OCI-LY1 (cell line): ENCODE data around the gene AMOTL1.

ENCODE experiments used
- H2AFZ ChIP-seq: fragments of 200-600 bp; sonication (generic), shearing (Covaris generic); 2 replicates; pipeline ENCODE4 v1.6.0; 2014; ENCODE audit warnings: antibody characterized with exemption, mild to moderate bottlenecking, low read length
- H3F3A ChIP-seq: fragments of 200-600 bp; sonication (generic), shearing (Covaris generic); 2 replicates; pipeline ENCODE4 v1.6.0; 2014; ENCODE audit warnings: mild to moderate bottlenecking, antibody characterized with exemption, low read length, moderate library complexity; ENCODE audit not compliant: insufficient read depth
- H3K27ac ChIP-seq: fragments of 200-600 bp; sonication (generic); 2 replicates; pipeline ENCODE4 v1.5.1; 2014; ENCODE audit warnings: low read length, mixed run types, mild to moderate bottlenecking, low read depth; ENCODE audit not compliant: poor library complexity, severe bottlenecking
- H3K27me3 ChIP-seq: fragments of 200-600 bp; sonication (generic); 2 replicates; pipeline ENCODE4 v1.6.0; 2014; ENCODE audit warnings: antibody characterized with exemption, mild to moderate bottlenecking, low read length, moderate library complexity; ENCODE audit not compliant: insufficient read depth
- H3K36me3 ChIP-seq: fragments of 200-600 bp; sonication (generic); 2 replicates; pipeline ENCODE4 v1.6.1; 2014; ENCODE audit warnings: mild to moderate bottlenecking, antibody characterized with exemption, low read length, moderate library complexity, mixed read lengths; ENCODE audit not compliant: insufficient read depth
- H3K4me1 ChIP-seq: fragments of 200-600 bp; sonication (generic); 2 replicates; pipeline ENCODE4 v1.5.1; 2014; ENCODE audit warnings: mild to moderate bottlenecking, low read length, moderate library complexity; ENCODE audit not compliant: insufficient read depth, severe bottlenecking
- H3K4me2 ChIP-seq: fragments of 200-600 bp; sonication (generic), shearing (Covaris generic); 2 replicates; pipeline ENCODE4 v1.6.1; 2014; ENCODE audit warnings: low read length
- H3K4me3 ChIP-seq: fragments of 200-600 bp; sonication (generic); 2 replicates; pipeline ENCODE4 v1.5.1; 2014; ENCODE audit warnings: low read length, low read depth, mild to moderate bottlenecking, mixed read lengths; ENCODE audit not compliant: poor library complexity, severe bottlenecking
- H3K79me2 ChIP-seq: fragments of 200-600 bp; shearing (Covaris generic); 2 replicates; pipeline ENCODE4 v1.6.1; 2016; ENCODE audit warnings: mixed run types, low read length, mixed read lengths; ENCODE audit not compliant: insufficient read depth
- H3K9ac ChIP-seq: fragments of 200-600 bp; sonication (generic), shearing (Covaris generic); 2 replicates; pipeline ENCODE4 v1.6.1; 2014; ENCODE audit warnings: mild to moderate bottlenecking, low read length, mixed read lengths
- H3K9me2 ChIP-seq: fragments of 200-600 bp; sonication (generic), shearing (Covaris generic); 2 replicates; pipeline ENCODE4 v1.6.1; 2014; ENCODE audit warnings: low read depth, mild to moderate bottlenecking, low read length, mixed read lengths
- H3K9me3 ChIP-seq: fragments of 200-600 bp; shearing (Covaris generic); 2 replicates; pipeline ENCODE4 v1.6.1; 2014; ENCODE audit warnings: low read length, mixed read lengths
- H4K20me1 ChIP-seq: fragments of 200-600 bp; sonication (generic), shearing (Covaris generic); 2 replicates; pipeline ENCODE4 v1.6.0; 2016; ENCODE audit warnings: mild to moderate bottlenecking, low read length; ENCODE audit not compliant: insufficient read depth
- EZH2 ChIP-seq: fragments of 200-600 bp; sonication (generic), shearing (Covaris generic); IDR thresholded peaks from 2 replicates; pipeline ENCODE4 v1.8.0; 2017; ENCODE audit warnings: borderline replicate concordance, mixed run types, mild to moderate bottlenecking, antibody characterized with exemption, low read length, moderate library complexity, mixed read lengths
- TF ChIP-seq, protein P1 (sequence below): fragments of 200-600 bp; sonication (generic), shearing (Covaris generic); IDR thresholded peaks from 2 replicates; pipeline ENCODE4 v1.5.1; 2017; ENCODE audit warnings: mild to moderate bottlenecking, antibody characterized with exemption, low read length, moderate library complexity, mixed read lengths

The AMOTL1 gene

DNA sequence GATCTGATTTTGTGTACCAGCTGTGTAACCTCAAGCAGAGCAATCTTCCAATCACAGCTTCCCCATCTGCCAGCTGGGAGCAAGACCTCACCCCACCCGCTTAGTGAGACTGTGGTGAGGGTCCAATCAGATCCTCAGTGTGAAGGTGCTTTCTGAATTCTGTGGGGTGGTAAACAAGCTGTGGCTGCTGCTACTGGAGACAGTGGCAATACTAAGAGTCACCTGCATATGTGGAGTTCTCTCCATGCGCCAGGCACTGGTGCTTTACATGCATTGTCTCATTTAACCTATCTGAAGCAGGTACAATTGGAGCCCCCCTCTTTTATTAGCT lies 154.8 kb downstream of the AMOTL1 start:
- H3K4me2 ChIP-seq, result no peak overlapping the region
- no peaks in the 10 kb centered on the region for H3K9me2 ChIP-seq
- no peaks in the 10 kb centered on the region for H3K4me1 ChIP-seq
- no peak overlapping the region for H3K4me3 ChIP-seq
- no peak overlapping the region for H2AFZ ChIP-seq
- TF ChIP-seq, protein P1, sequence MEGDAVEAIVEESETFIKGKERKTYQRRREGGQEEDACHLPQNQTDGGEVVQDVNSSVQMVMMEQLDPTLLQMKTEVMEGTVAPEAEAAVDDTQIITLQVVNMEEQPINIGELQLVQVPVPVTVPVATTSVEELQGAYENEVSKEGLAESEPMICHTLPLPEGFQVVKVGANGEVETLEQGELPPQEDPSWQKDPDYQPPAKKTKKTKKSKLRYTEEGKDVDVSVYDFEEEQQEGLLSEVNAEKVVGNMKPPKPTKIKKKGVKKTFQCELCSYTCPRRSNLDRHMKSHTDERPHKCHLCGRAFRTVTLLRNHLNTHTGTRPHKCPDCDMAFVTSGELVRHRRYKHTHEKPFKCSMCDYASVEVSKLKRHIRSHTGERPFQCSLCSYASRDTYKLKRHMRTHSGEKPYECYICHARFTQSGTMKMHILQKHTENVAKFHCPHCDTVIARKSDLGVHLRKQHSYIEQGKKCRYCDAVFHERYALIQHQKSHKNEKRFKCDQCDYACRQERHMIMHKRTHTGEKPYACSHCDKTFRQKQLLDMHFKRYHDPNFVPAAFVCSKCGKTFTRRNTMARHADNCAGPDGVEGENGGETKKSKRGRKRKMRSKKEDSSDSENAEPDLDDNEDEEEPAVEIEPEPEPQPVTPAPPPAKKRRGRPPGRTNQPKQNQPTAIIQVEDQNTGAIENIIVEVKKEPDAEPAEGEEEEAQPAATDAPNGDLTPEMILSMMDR, result no peak
- no peak for TF ChIP-seq EZH2
- 0 out of 2 replicates have a peak, but pooled peaks cover 4% of the 10 kb centered on the region for H3K27me3 ChIP-seq
- no peaks in the 10 kb centered on the region for H4K20me1 ChIP-seq
- no peaks in the 10 kb centered on the region for H3F3A ChIP-seq
- no peaks in the 10 kb centered on the region for H3K36me3 ChIP-seq
- no peak overlapping the region for H3K9ac ChIP-seq
- H3K79me2 ChIP-seq, result no peaks in the 10 kb centered on the region
- no peaks in the 10 kb centered on the region for H3K9me3 ChIP-seq
- H3K27ac ChIP-seq, result no peak overlapping the region

DNA sequence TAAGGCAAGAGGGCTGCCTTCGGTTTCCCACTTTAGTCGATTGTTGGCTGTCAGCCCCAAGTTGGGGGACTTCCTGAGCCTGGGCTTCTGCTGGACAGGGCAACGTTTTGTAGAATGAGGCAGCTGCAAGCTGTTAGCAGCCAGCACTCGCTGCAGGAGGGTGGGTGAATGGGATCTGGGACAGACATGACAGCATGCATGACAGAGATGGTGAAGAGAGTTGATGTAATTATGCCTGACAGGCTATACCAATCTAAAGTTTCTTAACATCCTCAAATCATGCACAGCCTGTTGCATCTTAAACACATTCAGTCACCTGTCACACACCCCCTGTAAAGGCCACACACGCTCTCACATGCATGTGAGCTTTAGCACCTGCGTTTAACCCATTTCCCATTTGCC lies 156.0 kb downstream of the AMOTL1 start:
- Histone ChIP-seq H3K9me2 (no peaks in the 10 kb centered on the region), H3K4me2 (no peak overlapping the region), H3K27ac (no peak overlapping the region), H4K20me1 (no peaks in the 10 kb centered on the region), H3F3A (no peaks in the 10 kb centered on the region), H3K9me3 (no peaks in the 10 kb centered on the region), H3K9ac (no peak overlapping the region), H3K79me2 (no peaks in the 10 kb centered on the region), H3K36me3 (no peaks in the 10 kb centered on the region), H3K4me3 (no peak overlapping the region), H3K27me3 (0 out of 2 replicates have a peak, but pooled peaks cover 4% of the 10 kb centered on the region), H2AFZ (no peak overlapping the region), H3K4me1 (no peaks in the 10 kb centered on the region)
- TF ChIP-seq, protein P1, result no peak
- no peak for TF ChIP-seq EZH2

- H3K4me2 ChIP-seq, result no peak overlapping the region
- 0 out of 2 replicates have a peak, but pooled peaks cover 4% of the 10 kb centered on the region for H3K27me3 ChIP-seq
- no peaks in the 10 kb centered on the region for H3K9me3 ChIP-seq
- no peaks in the 10 kb centered on the region for H3K79me2 ChIP-seq
- no peak overlapping the region for H3K4me3 ChIP-seq
- H4K20me1 ChIP-seq, result no peaks in the 10 kb centered on the region
- H3F3A ChIP-seq, result no peaks in the 10 kb centered on the region
- H3K36me3 ChIP-seq, result no peaks in the 10 kb centered on the region
- no peak overlapping the region for H3K9ac ChIP-seq
- no peaks in the 10 kb centered on the region for H3K9me2 ChIP-seq
- TF ChIP-seq EZH2, result no peak
- H3K27ac ChIP-seq, result no peak overlapping the region
- no peaks in the 10 kb centered on the region for H3K4me1 ChIP-seq
- H2AFZ ChIP-seq, result no peak overlapping the region
Observed at GRCh38 chr11:94924612-94925011, 156.5 kb downstream of the AMOTL1 start.

- H2AFZ ChIP-seq, result no peak overlapping the region
- H3F3A ChIP-seq, result no peaks in the 10 kb centered on the region
- no peaks in the 10 kb centered on the region for H3K36me3 ChIP-seq
- no peak overlapping the region for H3K27ac ChIP-seq
- no peak overlapping the region for H3K9ac ChIP-seq
- no peaks in the 10 kb centered on the region for H3K4me1 ChIP-seq
- H3K27me3 ChIP-seq, result 0 out of 2 replicates have a peak, but pooled peaks cover 4% of the 10 kb centered on the region
- H3K79me2 ChIP-seq, result no peaks in the 10 kb centered on the region
- H3K4me3 ChIP-seq, result no peak overlapping the region
- no peaks in the 10 kb centered on the region for H4K20me1 ChIP-seq
- no peak overlapping the region for H3K4me2 ChIP-seq
- H3K9me3 ChIP-seq, result no peaks in the 10 kb centered on the region
- no peaks in the 10 kb centered on the region for H3K9me2 ChIP-seq
- TF ChIP-seq EZH2, result no peak
- TF ChIP-seq, protein P1, result no peak
Observed at GRCh38 chr11:94925422-94926270, 157.5 kb downstream of the AMOTL1 start.
